Right lobe of liver (tissue), 4 donors: ENCODE results near the gene CLDN18.

Experiments used
- POLR2A ChIP-seq: fragments of 450-650 bp; IDR thresholded peaks from one replicate; pipeline ENCODE4 v1.6.1; 2017; ENCODE audit warnings: antibody characterized with exemption, mild to moderate bottlenecking
- TF ChIP-seq, protein P1 (sequence below), 4 donors: fragments of 200-600 bp in 3 of 4; fragments of 450-650 bp in 1 of 4; IDR thresholded peaks; one replicate each; pipeline versions ENCODE4 v1.5.1 to v1.8.0; 2016 to 2022; ENCODE audit warnings: antibody characterized with exemption in 4 of 4, mild to moderate bottlenecking in 2 of 4
- donor health status: DM: no; HTN: no; CAD: no.
- donor health status: DM: no; HTN: no; CAD: no.
- donor health status: DM: no; HTN: yes; CAD: no.

DNA sequence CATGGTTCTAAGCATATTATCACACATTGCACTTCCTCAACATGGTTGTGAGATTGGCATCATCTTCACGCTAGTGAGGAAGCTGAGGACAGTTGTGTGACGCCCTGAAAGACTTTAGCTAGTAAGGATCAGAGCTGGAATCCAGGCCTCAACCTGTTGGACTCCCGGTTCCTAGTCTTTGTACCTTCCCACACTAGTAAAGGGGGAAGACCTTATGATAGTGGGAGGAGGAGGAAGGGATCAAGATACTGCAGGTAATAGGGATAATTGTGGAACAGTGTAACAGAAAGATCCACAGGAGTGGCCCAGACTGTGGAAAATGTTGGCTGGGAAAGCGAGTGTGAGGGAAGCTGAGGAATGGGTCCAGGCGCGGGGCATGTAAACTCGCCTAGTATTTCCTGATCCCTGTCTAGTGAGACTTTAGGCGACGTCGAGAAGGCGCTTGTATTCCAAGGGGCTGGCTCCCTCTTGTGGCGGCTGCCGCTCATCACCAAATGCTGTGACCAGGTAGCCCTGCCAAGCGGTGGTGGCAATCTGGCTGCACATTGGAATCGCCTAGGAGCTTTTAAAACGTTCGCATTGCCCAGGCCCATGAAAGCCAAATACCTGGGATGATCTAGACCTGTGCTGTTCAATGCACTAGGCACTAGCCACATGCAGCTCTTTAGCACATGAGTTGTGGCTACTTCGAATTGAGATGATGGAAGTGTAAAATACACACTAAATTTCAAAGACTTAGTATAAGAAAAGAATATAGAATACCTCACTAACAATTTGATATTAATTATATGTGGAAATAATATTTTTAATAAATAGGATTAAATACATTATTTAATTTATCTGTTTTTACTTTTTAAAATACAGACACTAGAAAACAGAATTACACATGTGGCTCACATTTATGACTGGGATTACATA is 38.8 kb upstream of the CLDN18 start:
- TF ChIP-seq, protein P1, sequence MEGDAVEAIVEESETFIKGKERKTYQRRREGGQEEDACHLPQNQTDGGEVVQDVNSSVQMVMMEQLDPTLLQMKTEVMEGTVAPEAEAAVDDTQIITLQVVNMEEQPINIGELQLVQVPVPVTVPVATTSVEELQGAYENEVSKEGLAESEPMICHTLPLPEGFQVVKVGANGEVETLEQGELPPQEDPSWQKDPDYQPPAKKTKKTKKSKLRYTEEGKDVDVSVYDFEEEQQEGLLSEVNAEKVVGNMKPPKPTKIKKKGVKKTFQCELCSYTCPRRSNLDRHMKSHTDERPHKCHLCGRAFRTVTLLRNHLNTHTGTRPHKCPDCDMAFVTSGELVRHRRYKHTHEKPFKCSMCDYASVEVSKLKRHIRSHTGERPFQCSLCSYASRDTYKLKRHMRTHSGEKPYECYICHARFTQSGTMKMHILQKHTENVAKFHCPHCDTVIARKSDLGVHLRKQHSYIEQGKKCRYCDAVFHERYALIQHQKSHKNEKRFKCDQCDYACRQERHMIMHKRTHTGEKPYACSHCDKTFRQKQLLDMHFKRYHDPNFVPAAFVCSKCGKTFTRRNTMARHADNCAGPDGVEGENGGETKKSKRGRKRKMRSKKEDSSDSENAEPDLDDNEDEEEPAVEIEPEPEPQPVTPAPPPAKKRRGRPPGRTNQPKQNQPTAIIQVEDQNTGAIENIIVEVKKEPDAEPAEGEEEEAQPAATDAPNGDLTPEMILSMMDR (IDR thresholded peaks at IDR 0.05) = peak; percentile 63 to 92 (median 88)
- TF ChIP-seq POLR2A = no peak
